Tibial artery (tissue), 4 donors: ENCODE measurements around the gene KCP.

Source experiments
- DNase-seq, 2 donors: peaks; one replicate each; pipeline ENCODE4 v3.0.0-alpha.2; 2019
- H3K27ac ChIP-seq, 2 donors: fragments of 200-600 bp; sonication (generic) in 1 of 2; 1 replicate in 1 of 2; 2 replicates in 1 of 2; pipeline ENCODE4 v1.5.1; 2018 to 2019; ENCODE audit warnings: mild to moderate bottlenecking in 1 of 2
- H3K27me3 ChIP-seq, 2 donors: fragments of 200-600 bp; sonication (generic) in 1 of 2; one replicate each; pipeline versions ENCODE4 v1.5.1 to v1.6.0; 2016 to 2019
- H3K36me3 ChIP-seq, 3 donors: fragments of 200-600 bp; sonication (generic) in 2 of 3; one replicate each; pipeline ENCODE4 v1.5.1; 2016 to 2019; ENCODE audit warnings: mild to moderate bottlenecking in 2 of 3
- H3K4me1 ChIP-seq, 4 donors: fragments of 200-600 bp; sonication (generic) in 2 of 4; 1 replicate in 3 of 4; 2 replicates in 1 of 4; pipeline ENCODE4 v1.5.1; 2016 to 2019
- H3K4me3 ChIP-seq, 2 donors: fragments of 200-600 bp; sonication (generic) in 1 of 2; 1 replicate in 1 of 2; 2 replicates in 1 of 2; pipeline ENCODE4 v1.5.1; 2018 to 2019; ENCODE audit warnings: mild to moderate bottlenecking in 2 of 2
- H3K9me3 ChIP-seq, 3 donors: fragments of 200-600 bp; sonication (generic) in 1 of 3; one replicate each; pipeline ENCODE4 v1.5.1; 2016 to 2019
- intact Hi-C: fragments of 100-400 bp; cut with DNase I; formaldehyde crosslinking; loops from one replicate; pipeline ENCODE4 v1.15.0; 2023; ENCODE audit warnings: low total_unique reads
- TF ChIP-seq, protein P1 (sequence below), 2 experiments: fragments of 200-600 bp in 1 of 2; fragments of 450-650 bp in 1 of 2; IDR thresholded peaks; one replicate each; pipeline ENCODE4 v1.5.1; 2017 to 2019; ENCODE audit warnings: antibody characterized with exemption in 2 of 2, mild to moderate bottlenecking in 1 of 2, moderate library complexity in 1 of 2

Gene KCP

GRCh38 chr7:128838109-128838779 is 72.3 kb downstream of the KCP start:
- TF ChIP-seq, protein P1, sequence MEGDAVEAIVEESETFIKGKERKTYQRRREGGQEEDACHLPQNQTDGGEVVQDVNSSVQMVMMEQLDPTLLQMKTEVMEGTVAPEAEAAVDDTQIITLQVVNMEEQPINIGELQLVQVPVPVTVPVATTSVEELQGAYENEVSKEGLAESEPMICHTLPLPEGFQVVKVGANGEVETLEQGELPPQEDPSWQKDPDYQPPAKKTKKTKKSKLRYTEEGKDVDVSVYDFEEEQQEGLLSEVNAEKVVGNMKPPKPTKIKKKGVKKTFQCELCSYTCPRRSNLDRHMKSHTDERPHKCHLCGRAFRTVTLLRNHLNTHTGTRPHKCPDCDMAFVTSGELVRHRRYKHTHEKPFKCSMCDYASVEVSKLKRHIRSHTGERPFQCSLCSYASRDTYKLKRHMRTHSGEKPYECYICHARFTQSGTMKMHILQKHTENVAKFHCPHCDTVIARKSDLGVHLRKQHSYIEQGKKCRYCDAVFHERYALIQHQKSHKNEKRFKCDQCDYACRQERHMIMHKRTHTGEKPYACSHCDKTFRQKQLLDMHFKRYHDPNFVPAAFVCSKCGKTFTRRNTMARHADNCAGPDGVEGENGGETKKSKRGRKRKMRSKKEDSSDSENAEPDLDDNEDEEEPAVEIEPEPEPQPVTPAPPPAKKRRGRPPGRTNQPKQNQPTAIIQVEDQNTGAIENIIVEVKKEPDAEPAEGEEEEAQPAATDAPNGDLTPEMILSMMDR (IDR thresholded peaks at IDR 0.05), result no peak
- Histone ChIP-seq H3K4me1 (peaks cover 0 to 30% (median 18%) of the 10 kb centered on the region in 4 donors), H3K27ac (peak overlapping the region; percentile 3 to 95), H3K9me3 (no peaks in the 10 kb centered on the region), H3K27me3 (no peaks in the 10 kb centered on the region), H3K4me3 (no peak overlapping the region), H3K36me3 (peaks cover 29 to 62% (median 61%) of the 10 kb centered on the region in 3 donors)
- DNase-seq, result no peak
- intact Hi-C loops, result no loop called here

DNA sequence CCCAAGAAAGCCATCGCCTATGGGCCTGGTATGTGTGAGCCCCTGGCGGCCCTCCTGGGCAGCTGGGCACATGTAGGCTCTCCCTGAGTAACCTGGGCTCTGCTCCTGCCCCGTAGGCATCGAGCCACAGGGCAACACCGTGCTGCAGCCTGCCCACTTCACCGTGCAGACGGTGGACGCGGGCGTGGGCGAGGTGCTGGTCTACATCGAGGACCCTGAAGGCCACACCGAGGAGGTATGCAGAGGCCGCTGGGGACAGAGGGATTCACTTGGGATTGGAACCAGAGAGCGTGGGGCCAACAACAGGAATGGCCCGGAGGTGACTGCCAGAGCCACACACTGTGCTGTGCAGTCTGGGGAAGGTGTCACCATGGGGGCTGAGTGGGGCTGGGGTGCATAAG is 73.0 kb downstream of the KCP start:
- H3K9me3 ChIP-seq, result no peaks in the 10 kb centered on the region
- no peak for DNase-seq
- TF ChIP-seq, protein P1 (IDR thresholded peaks at IDR 0.05), result no peak
- peak overlapping the region; percentile 3 to 95 for H3K27ac ChIP-seq
- intact Hi-C loops, result no loop called here
- H3K4me3 ChIP-seq, result no peak overlapping the region
- H3K36me3 ChIP-seq, result peaks cover 22 to 55% (median 53%) of the 10 kb centered on the region in 3 donors
- H3K4me1 ChIP-seq, result peaks cover 0 to 37% (median 25%) of the 10 kb centered on the region in 4 donors
- no peaks in the 10 kb centered on the region for H3K27me3 ChIP-seq

DNA sequence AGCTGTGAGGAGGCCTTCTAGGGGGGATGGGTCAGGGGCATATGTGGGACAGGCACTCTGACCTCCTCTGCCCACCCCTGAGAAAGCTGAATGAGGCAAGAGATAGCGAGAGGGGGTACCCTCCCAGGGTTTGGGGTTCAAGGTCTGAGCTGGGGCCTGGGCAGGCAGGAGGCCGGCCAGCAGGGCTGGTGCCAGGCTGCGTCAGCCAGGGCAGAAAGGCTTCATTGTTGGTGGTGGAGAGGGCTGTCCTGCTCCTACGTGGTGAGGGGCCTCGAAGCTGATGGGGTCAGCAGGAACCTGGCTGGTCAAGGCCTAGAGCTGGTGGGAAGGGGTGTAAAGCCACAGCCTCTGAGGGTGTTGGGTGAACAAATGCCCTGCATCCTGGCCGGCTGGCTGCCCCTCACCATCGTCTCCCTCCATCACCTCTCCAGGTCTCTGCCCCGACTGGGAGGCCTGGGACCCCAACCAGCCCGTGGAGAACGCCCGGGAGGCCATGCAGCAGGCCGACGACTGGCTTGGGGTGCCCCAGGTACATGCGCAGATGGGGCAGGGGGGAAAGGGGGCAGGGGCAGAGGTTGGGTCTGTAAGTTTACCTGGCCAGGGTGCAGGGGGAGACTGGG is 73.7 kb downstream of the KCP start:
- H3K27ac ChIP-seq, result peak overlapping the region; percentile 68 to 95

GRCh38 chr7:128835790-128836641 is 74.5 kb downstream of the KCP start:
- H3K4me3 ChIP-seq, result no peak overlapping the region
- peaks cover 0 to 52% (median 37%) of the 10 kb centered on the region in 4 donors for H3K4me1 ChIP-seq
- H3K27ac ChIP-seq, result peak overlapping the region; percentile 68 to 95
- peaks cover 22 to 45% (median 43%) of the 10 kb centered on the region in 3 donors for H3K36me3 ChIP-seq
- peak in 1 of 2 donors; percentile 73 for DNase-seq
- no peaks in the 10 kb centered on the region for H3K9me3 ChIP-seq
- TF ChIP-seq, protein P1 (IDR thresholded peaks at IDR 0.05), result no peak
- no peaks in the 10 kb centered on the region for H3K27me3 ChIP-seq
- intact Hi-C loops, result no loop called here

More for the DNA sequence above, 73.7 kb downstream of the KCP start:
- intact Hi-C loops, result no loop called here
- no peak for DNase-seq
- H3K4me1 ChIP-seq, result peaks cover 0 to 44% (median 30%) of the 10 kb centered on the region in 4 donors
- no peak overlapping the region for H3K4me3 ChIP-seq
- no peaks in the 10 kb centered on the region for H3K9me3 ChIP-seq
- peaks cover 22 to 51% (median 49%) of the 10 kb centered on the region in 3 donors for H3K36me3 ChIP-seq
- TF ChIP-seq, protein P1 (IDR thresholded peaks at IDR 0.05), result no peak
- H3K27me3 ChIP-seq, result no peaks in the 10 kb centered on the region

- DNase-seq, result no peak
- Histone ChIP-seq H3K4me3 (no peak overlapping the region), H3K9me3 (no peaks in the 10 kb centered on the region), H3K36me3 (peaks cover 22 to 38% (median 35%) of the 10 kb centered on the region in 3 donors), H3K27me3 (no peaks in the 10 kb centered on the region), H3K4me1 (peaks cover 0 to 59% (median 43%) of the 10 kb centered on the region in 4 donors), H3K27ac (peak overlapping the region; percentile 68 to 95)
- TF ChIP-seq, protein P1 (IDR thresholded peaks at IDR 0.05), result no peak
- intact Hi-C loops, result no loop called here
Observed at GRCh38 chr7:128835231-128835751, 75.2 kb downstream of the KCP start.
